Immature natural killer cell (primary cell): ENCODE data around the gene RPS6KA2. TPM values are rescaled to one million over a fixed set of nuclear protein-coding genes. Genes with fewer than 3 reads are reported as not detected.

Experiments
- DNase-seq, 3 donors: peaks; one replicate each; pipeline ENCODE4 v3.0.0; 2022; ENCODE audit warnings: mixed read lengths in 1 of 3
- H3K27ac Mint-ChIP-seq, 6 donors: one replicate each; pipeline ENCODE4 v1.8.0; 2020; ENCODE audit warnings: mixed read lengths in 6 of 6, mild to moderate bottlenecking in 5 of 6, inconsistent platforms in 4 of 6, moderate library complexity in 3 of 6
- H3K27me3 Mint-ChIP-seq, 3 donors: one replicate each; pipeline ENCODE4 v1.8.0; 2020 to 2021; ENCODE audit warnings: low read depth in 3 of 3, mild to moderate bottlenecking in 3 of 3, mixed read lengths in 3 of 3, moderate library complexity in 3 of 3, inconsistent platforms in 1 of 3
- H3K36me3 Mint-ChIP-seq, 3 donors: one replicate each; pipeline ENCODE4 v1.8.0; 2020; ENCODE audit warnings: mixed read lengths in 3 of 3, inconsistent platforms in 2 of 3, mild to moderate bottlenecking in 2 of 3
- H3K4me1 Mint-ChIP-seq, 2 donors: one replicate each; pipeline ENCODE4 v1.8.0; 2020; ENCODE audit warnings: inconsistent platforms in 2 of 2, mild to moderate bottlenecking in 2 of 2, mixed read lengths in 2 of 2, moderate library complexity in 1 of 2
- H3K4me3 Mint-ChIP-seq, 5 donors: one replicate each; pipeline ENCODE4 v1.8.0; 2020; ENCODE audit warnings: mild to moderate bottlenecking in 5 of 5, mixed read lengths in 5 of 5, inconsistent platforms in 3 of 5, moderate library complexity in 3 of 5
- H3K9me3 Mint-ChIP-seq, 6 donors: one replicate each; pipeline ENCODE4 v1.8.0; 2020; ENCODE audit warnings: mild to moderate bottlenecking in 6 of 6, mixed read lengths in 6 of 6, inconsistent platforms in 4 of 6, moderate library complexity in 3 of 6
- polyA plus RNA-seq, 3 donors: library from polyadenylated mRNA; unstranded; fragments of 300-500 nt; fragmentation: Illumina TruSeq; gene quantifications; one replicate each; pipeline ENCODE4 v1.2.3, GENCODE V29; 2021

The RPS6KA2 gene
- polyA plus RNA-seq, 3 donors from 2014 or later: 2.5 to 5.3 (median 3.4) TPM

DNA sequence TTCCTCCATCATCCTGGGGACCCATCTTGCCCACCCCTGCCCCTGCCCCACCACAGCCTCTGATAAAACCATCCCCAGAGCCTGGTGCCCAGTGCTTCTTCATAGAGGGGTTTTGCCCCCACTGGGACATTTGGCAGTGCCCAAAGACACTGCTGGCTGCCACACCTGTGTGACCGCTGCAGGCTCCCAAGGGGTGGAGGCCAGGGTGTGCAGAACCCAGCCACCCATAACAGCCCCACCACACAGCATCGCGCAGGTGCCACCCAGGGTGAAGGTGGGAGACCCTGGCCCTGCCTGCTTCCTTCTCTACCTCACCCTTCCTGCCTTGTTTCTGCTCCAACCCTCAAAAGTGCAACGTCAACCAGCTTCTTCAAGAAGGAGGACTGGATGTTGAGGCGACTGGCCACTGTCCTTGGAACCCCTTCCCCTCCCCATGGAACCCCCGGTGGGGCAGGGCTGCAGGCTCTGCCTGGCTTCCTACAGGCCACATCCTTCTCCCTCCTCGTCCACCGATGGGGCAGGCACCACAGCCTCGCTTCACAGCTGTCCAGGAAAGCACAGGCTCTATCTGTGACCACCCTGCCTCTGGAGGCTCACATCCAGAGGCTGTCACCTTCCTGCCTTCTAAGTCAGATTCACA lies 165.1 kb downstream of the RPS6KA2 start:
- H3K27me3 Mint-ChIP-seq: peaks cover 7 to 19% (median 8%) of the 10 kb centered on the region in 3 donors
- H3K27ac Mint-ChIP-seq: peak overlapping the region in 1 of 6 donors; percentile 24
- no peaks in the 10 kb centered on the region for H3K9me3 Mint-ChIP-seq
- peaks cover 19 to 21% of the 10 kb centered on the region in 2 donors for H3K4me1 Mint-ChIP-seq
- no peak overlapping the region for H3K4me3 Mint-ChIP-seq
- no peak for DNase-seq
- peaks cover 2 to 12% (median 4%) of the 10 kb centered on the region in 3 donors for H3K36me3 Mint-ChIP-seq

DNA sequence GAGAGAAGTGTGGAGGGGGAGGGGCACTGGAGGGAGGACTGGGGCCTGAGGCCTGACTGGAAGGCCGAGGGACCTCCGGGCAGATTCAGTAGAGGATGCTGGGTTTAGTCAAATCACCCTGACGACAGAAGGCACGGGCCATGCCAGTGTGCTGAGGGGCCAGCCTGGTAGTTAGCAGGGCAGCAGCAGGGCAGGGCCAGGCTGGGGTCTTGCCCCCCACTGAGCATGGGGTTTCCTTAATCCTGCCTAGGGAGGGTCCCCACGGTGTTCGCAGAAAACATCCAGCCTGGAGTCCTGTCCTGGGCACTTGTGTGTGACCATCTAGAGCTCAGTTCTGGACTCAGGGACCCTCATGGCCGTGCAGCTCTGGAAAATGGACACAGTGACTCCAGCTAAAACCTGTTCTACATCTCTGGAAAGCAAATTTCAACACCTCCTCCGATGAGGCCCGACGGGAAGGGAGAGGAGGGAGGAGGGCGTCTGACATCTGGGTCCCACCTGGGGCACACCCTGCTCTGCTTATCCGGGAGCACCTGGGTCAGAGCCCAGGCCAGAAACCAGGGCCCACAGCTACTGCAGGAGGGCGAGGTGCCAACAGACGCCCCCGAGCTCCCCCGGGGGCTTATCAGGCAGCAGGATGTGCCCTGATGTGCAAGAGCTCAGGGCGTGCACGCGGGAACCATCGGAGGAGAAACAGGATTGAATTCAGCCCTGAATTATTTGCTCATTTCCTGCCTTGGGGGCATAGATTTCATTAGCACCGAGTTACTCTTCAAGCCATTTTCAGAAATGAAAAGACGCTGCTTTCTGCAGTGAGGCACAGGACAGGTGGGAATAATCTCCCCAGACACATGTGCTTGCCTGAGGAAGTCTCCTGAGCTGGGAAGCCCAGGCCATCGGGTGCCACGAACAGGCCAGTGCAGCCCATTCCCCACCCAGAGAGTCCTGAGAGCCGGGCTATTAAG lies 166.3 kb downstream of the RPS6KA2 start:
- Mint-ChIP-seq H3K9me3 (no peaks in the 10 kb centered on the region), H3K36me3 (peaks cover 0 to 9% (median 4%) of the 10 kb centered on the region in 3 donors), H3K27ac (no peak overlapping the region), H3K4me3 (no peak overlapping the region), H3K4me1 (peaks cover 13 to 15% of the 10 kb centered on the region in 2 donors), H3K27me3 (peaks cover 3 to 8% (median 6%) of the 10 kb centered on the region in 3 donors)
- no peak for DNase-seq

GRCh38 chr6:166459906-166460305 lies 167.1 kb downstream of the RPS6KA2 start:
- peaks cover 4 to 7% of the 10 kb centered on the region in 2 donors for H3K4me1 Mint-ChIP-seq
- peaks cover 0 to 3% (median 2%) of the 10 kb centered on the region in 3 donors for H3K27me3 Mint-ChIP-seq
- H3K36me3 Mint-ChIP-seq: peaks cover 0 to 9% (median 4%) of the 10 kb centered on the region in 3 donors
- H3K4me3 Mint-ChIP-seq: no peak overlapping the region
- no peak overlapping the region for H3K27ac Mint-ChIP-seq
- no peaks in the 10 kb centered on the region for H3K9me3 Mint-ChIP-seq
- DNase-seq: no peak

- no peak overlapping the region for H3K27ac Mint-ChIP-seq
- DNase-seq: no peak
- H3K9me3 Mint-ChIP-seq: no peaks in the 10 kb centered on the region
- peaks cover 0 to 3% of the 10 kb centered on the region in 2 donors for H3K4me1 Mint-ChIP-seq
- peaks cover 0 to 3% (median 2%) of the 10 kb centered on the region in 3 donors for H3K27me3 Mint-ChIP-seq
- H3K4me3 Mint-ChIP-seq: no peak overlapping the region
- peaks cover 0 to 9% (median 4%) of the 10 kb centered on the region in 3 donors for H3K36me3 Mint-ChIP-seq
Measured at GRCh38 chr6:166459272-166459671, 167.8 kb downstream of the RPS6KA2 start.

DNA sequence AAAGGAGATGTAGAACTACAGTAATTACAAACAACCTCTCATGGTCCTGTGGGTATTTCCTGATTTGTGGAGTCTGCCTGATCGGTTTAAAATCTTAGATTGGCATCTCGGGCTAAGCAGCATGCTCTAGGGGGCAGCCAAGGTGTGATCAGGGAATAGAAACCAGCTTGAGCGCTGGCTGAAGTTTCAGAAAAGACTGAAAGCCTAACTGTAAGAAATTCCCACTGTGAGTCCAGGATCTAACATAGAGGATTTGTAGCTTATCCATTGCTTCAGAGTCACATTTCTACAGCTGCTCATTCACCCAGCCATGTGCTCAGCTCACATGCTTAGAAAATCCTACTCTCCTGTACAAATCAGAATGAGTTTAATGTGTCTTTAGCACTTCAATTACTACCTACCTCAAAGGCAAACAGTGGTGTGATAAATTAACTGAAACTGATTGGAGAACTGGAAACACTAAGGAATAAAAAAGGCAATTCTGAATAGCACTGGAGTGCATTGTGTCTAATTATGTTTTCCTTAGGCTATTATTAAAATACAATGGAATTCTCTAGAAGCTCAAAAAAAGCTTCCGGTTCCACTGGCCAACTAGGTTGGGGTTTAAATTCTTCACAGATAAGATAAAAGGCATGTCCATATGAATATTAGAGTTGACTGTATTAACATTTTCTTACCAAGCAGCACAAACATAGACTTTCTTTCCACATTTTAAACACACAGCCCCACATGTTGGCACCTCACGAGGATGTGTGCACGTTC lies 170.5 kb downstream of the RPS6KA2 start:
- peaks cover 0 to 5% (median 4%) of the 10 kb centered on the region in 3 donors for H3K36me3 Mint-ChIP-seq
- no peak for DNase-seq

DNA sequence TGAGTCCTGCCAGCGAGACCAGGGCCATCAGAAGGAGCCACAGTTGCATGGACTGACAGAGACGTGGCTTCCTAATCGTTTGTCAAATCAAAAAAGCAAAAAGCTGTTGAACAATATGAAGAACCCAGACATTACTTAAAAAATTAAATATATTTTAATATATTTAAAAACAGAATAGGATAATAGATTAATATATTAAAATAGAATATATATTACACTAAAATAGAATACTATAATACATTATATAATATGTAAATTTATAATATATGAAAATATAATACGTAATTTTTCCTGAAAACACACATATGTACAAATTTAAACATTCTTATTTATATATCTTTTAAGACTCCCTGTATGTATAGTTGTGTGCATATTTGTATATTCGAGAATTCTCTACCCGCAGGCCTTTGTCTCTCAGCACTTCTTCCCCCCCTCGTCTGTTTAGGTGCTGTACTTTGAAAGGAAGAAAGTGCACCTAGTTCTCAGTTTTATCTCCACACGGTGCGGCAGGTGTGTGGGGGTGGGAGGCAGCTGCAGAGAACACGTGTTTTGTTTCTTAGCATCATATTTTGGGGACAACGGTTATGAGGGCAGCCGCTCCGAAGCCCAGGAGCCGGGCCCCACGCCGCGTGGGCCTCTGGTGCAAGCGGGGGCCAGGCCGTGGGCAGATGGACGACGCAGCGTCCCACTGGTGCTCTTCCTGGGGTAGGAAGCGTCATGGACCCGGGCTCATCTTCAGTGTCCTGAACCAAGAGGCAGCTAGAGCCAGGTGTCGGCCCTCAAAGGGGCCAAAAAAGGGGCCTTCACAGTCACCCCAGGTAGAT lies 172.1 kb downstream of the RPS6KA2 start:
- Mint-ChIP-seq H3K36me3 (peaks cover 0 to 5% (median 4%) of the 10 kb centered on the region in 3 donors), H3K27me3 (peaks cover 4 to 5% (median 4%) of the 10 kb centered on the region in 3 donors), H3K4me1 (peaks cover 0 to 1% of the 10 kb centered on the region in 2 donors), H3K27ac (no peak overlapping the region), H3K9me3 (no peaks in the 10 kb centered on the region), H3K4me3 (no peak overlapping the region)
- no peak for DNase-seq

More for the DNA sequence above, 170.5 kb downstream of the RPS6KA2 start:
- Mint-ChIP-seq H3K9me3 (no peaks in the 10 kb centered on the region), H3K27me3 (peaks cover under 1 to 5% (median 4%) of the 10 kb centered on the region in 3 donors), H3K4me3 (no peak overlapping the region), H3K27ac (no peak overlapping the region), H3K4me1 (peaks cover 0 to 1% of the 10 kb centered on the region in 2 donors)

DNA sequence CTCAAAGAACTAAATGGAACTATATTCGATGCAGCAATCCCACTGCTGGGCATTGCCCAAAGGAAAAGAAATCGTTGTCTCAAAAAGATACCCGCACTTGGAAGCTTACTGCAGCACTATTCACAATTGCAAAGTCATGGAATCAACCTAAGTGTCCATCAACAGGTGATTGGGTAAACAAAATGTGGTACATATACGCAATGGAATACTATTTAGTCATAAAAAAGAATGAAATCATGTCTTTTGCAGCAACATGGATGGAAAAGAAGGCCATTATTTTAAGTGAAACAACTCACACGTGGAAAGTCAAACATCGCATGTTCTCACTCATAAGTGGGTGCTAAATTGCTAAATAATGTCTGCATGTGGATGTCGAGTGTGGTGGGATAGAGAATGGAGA lies 173.4 kb downstream of the RPS6KA2 start:
- Mint-ChIP-seq H3K27ac (no peak overlapping the region), H3K36me3 (peaks cover 0 to 5% (median 4%) of the 10 kb centered on the region in 3 donors)

GRCh38 chr6:166450167-166450873 lies 176.7 kb downstream of the RPS6KA2 start:
- H3K27me3 Mint-ChIP-seq: peaks cover 4 to 6% (median 4%) of the 10 kb centered on the region in 3 donors
- H3K36me3 Mint-ChIP-seq: peaks cover 0 to 4% (median 0%) of the 10 kb centered on the region in 3 donors
- DNase-seq: no peak
- H3K4me3 Mint-ChIP-seq: no peak overlapping the region
- H3K27ac Mint-ChIP-seq: no peak overlapping the region
- peaks cover 0 to 1% (median 0%) of the 10 kb centered on the region in 6 donors for H3K9me3 Mint-ChIP-seq
- no peaks in the 10 kb centered on the region for H3K4me1 Mint-ChIP-seq

More for the DNA sequence above, 173.4 kb downstream of the RPS6KA2 start:
- H3K9me3 Mint-ChIP-seq: no peaks in the 10 kb centered on the region
- H3K27me3 Mint-ChIP-seq: peaks cover 4 to 6% (median 5%) of the 10 kb centered on the region in 3 donors
- H3K4me3 Mint-ChIP-seq: no peak overlapping the region
- no peak for DNase-seq
- H3K4me1 Mint-ChIP-seq: peaks cover 0 to 1% of the 10 kb centered on the region in 2 donors

GRCh38 chr6:166449641-166450040 lies 177.4 kb downstream of the RPS6KA2 start:
- Mint-ChIP-seq H3K36me3 (peaks cover 0 to 4% (median 0%) of the 10 kb centered on the region in 3 donors), H3K4me1 (no peaks in the 10 kb centered on the region), H3K27ac (no peak overlapping the region), H3K9me3 (peaks cover 0 to 1% (median 0%) of the 10 kb centered on the region in 6 donors), H3K27me3 (peaks cover 4 to 6% (median 4%) of the 10 kb centered on the region in 3 donors), H3K4me3 (no peak overlapping the region)
- DNase-seq: no peak

DNA sequence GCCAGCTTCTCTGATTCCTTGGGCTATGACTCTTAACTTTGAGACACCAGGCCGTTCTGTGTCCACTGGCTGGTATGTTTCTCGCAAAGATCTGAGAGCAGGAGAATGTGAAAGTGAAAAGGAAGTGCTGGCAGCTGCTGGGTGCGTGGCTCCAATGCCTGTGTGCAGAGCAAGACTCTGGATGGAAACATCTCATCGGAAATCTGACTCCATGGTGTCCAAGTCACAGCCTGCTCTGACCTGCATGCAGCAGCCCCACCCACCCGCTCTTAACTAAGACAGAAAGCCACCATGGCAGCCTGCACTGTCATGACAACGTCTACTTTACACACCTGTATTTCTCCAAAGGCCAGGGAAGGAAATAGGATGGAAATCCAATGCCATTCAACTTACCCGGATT lies 178.0 kb downstream of the RPS6KA2 start:
- Mint-ChIP-seq H3K27ac (no peak overlapping the region), H3K36me3 (peaks cover 0 to 4% (median 0%) of the 10 kb centered on the region in 3 donors), H3K4me1 (no peaks in the 10 kb centered on the region), H3K27me3 (peaks cover 4 to 6% (median 4%) of the 10 kb centered on the region in 3 donors), H3K4me3 (no peak overlapping the region), H3K9me3 (peaks cover 0 to 1% (median 0%) of the 10 kb centered on the region in 6 donors)
- DNase-seq: no peak

GRCh38 chr6:166448432-166448831 lies 178.6 kb downstream of the RPS6KA2 start:
- Mint-ChIP-seq H3K36me3 (peaks cover 0 to 4% (median 0%) of the 10 kb centered on the region in 3 donors), H3K9me3 (peaks cover 0 to 1% (median 0%) of the 10 kb centered on the region in 6 donors), H3K27ac (no peak overlapping the region)

GRCh38 chr6:166446567-166447065 lies 180.4 kb downstream of the RPS6KA2 start:
- peaks cover 2 to 15% (median 7%) of the 10 kb centered on the region in 3 donors for H3K27me3 Mint-ChIP-seq
- H3K4me1 Mint-ChIP-seq: no peaks in the 10 kb centered on the region
- no peak overlapping the region for H3K4me3 Mint-ChIP-seq
- no peak for DNase-seq
- peaks cover 0 to 1% (median 0%) of the 10 kb centered on the region in 6 donors for H3K9me3 Mint-ChIP-seq
- peaks cover 0 to 4% (median 0%) of the 10 kb centered on the region in 3 donors for H3K36me3 Mint-ChIP-seq
- H3K27ac Mint-ChIP-seq: no peak overlapping the region

More at GRCh38 chr6:166448432-166448831, 178.6 kb downstream of the RPS6KA2 start:
- Mint-ChIP-seq H3K27me3 (peaks cover 4 to 6% (median 4%) of the 10 kb centered on the region in 3 donors), H3K4me3 (no peak overlapping the region), H3K4me1 (no peaks in the 10 kb centered on the region)
- no peak for DNase-seq
